GM19239 (cell line): ENCODE results near the gene CCDC126.
"Not testable (repeated sequence)": the region's sequence is repeated elsewhere in the genome, so short reads cannot be mapped to it uniquely, and the experiment has no call there.

Experiments used
- DNase-seq: peaks from one replicate; pipeline ENCODE4 v3.0.0; 2011; ENCODE audit warnings: low spot score; ENCODE audit not compliant: insufficient read length
- FAIRE-seq: peaks from 2 replicates; lab custom pipeline; 2011; peaks lifted over from hg19 to GRCh38; lab: Jason Lieb, UNC

Gene CCDC126

GRCh38 chr7:23619141-23619540 lies 22.0 kb downstream of the CCDC126 start:
- DNase-seq (no peak), FAIRE-seq (no peak)

GRCh38 chr7:23622506-23622925 lies 25.3 kb downstream of the CCDC126 start:
- no peak for FAIRE-seq
- DNase-seq: no peak

GRCh38 chr7:23628370-23628769 lies 31.2 kb downstream of the CCDC126 start:
- no peak for FAIRE-seq
- no peak for DNase-seq

GRCh38 chr7:23633417-23633816 lies 36.2 kb downstream of the CCDC126 start:
- FAIRE-seq: no peak

GRCh38 chr7:23645822-23646221 lies 48.6 kb downstream of the CCDC126 start:
- FAIRE-seq (no peak), DNase-seq (no peak)

More at GRCh38 chr7:23633417-23633816, 36.2 kb downstream of the CCDC126 start:
- DNase-seq: no peak

GRCh38 chr7:23653942-23654341 lies 56.8 kb downstream of the CCDC126 start:
- FAIRE-seq: no peak
- no peak for DNase-seq

- no peak for FAIRE-seq
- DNase-seq: no peak
These were observed 57.3 kb downstream of the CCDC126 start for GRCh38 chr7:23654508-23654907.

- no peak for FAIRE-seq
These were observed 58.3 kb downstream of the CCDC126 start for GRCh38 chr7:23655433-23655832.

GRCh38 chr7:23658831-23659427 lies 61.7 kb downstream of the CCDC126 start:
- FAIRE-seq: no peak
- no peak for DNase-seq

More at GRCh38 chr7:23655433-23655832, 58.3 kb downstream of the CCDC126 start:
- DNase-seq: no peak

- DNase-seq: no peak
- FAIRE-seq: no peak
These were observed 64.2 kb downstream of the CCDC126 start for GRCh38 chr7:23661385-23661784.

- FAIRE-seq (no peak), DNase-seq (no peak)
These were observed 65.2 kb downstream of the CCDC126 start for GRCh38 chr7:23662124-23662983.

- FAIRE-seq (no peak), DNase-seq (no peak)
These were observed 65.8 kb downstream of the CCDC126 start for GRCh38 chr7:23662984-23663313.

- no peak for DNase-seq
- no peak for FAIRE-seq
These were observed 66.9 kb downstream of the CCDC126 start for GRCh38 chr7:23664122-23664521.

GRCh38 chr7:23672033-23672432 lies 74.9 kb downstream of the CCDC126 start:
- DNase-seq (no peak), FAIRE-seq (no peak)

GRCh38 chr7:23679898-23680413 lies 82.8 kb downstream of the CCDC126 start, which contains the start of gene FAM221A:
Gene FAM221A, plus strand, starts transcription at chr7:23680199. Its CDS starts 20 bp downstream, at chr7:23680219.
- peak; percentile 69 for DNase-seq
- peak; percentile 64 for FAIRE-seq

GRCh38 chr7:23680414-23681405 lies 83.5 kb downstream of the CCDC126 start:
- DNase-seq (peak; percentile 8), FAIRE-seq (peak; percentile 89)

- not testable (repeated sequence) for DNase-seq, FAIRE-seq
These were observed 86.9 kb downstream of the CCDC126 start for GRCh38 chr7:23684041-23684440.

GRCh38 chr7:23685731-23686130 lies 88.5 kb downstream of the CCDC126 start:
- FAIRE-seq: peak; percentile 26

GRCh38 chr7:23687011-23687410 lies 89.8 kb downstream of the CCDC126 start:
- DNase-seq (no peak), FAIRE-seq (no peak)

More at GRCh38 chr7:23685731-23686130, 88.5 kb downstream of the CCDC126 start:
- DNase-seq: no peak

GRCh38 chr7:23689165-23689564 lies 92.0 kb downstream of the CCDC126 start:
- no peak for FAIRE-seq
- no peak for DNase-seq
